Mucosa of descending colon (tissue), 3 donors: ENCODE measurements around the gene DAPK1. TPM values are rescaled to one million over a fixed set of nuclear protein-coding genes. Genes with fewer than 3 reads are reported as not detected.

Source experiments
- ATAC-seq: fragments of 200-7000 bp; cut with Tn5 transposase; one replicate; pipeline ENCODE4 v1.9.1; 2020; ENCODE audit warnings: mild to moderate bottlenecking, moderate library complexity
- DNase-seq, 3 donors: peaks; one replicate each; pipeline ENCODE4 v3.0.0-alpha.2; 2020
- H3K36me3 ChIP-seq: fragments of 200-600 bp; one replicate; pipeline ENCODE4 v1.8.0; 2021; ENCODE audit warnings: low read depth, mild to moderate bottlenecking
- H3K4me1 ChIP-seq: fragments of 200-600 bp; one replicate; pipeline ENCODE4 v1.8.0; 2021; ENCODE audit warnings: low read depth, mild to moderate bottlenecking
- H3K4me3 ChIP-seq: fragments of 200-600 bp; one replicate; pipeline ENCODE4 v1.8.0; 2021; ENCODE audit warnings: mild to moderate bottlenecking
- H3K9me3 ChIP-seq: fragments of 200-600 bp; one replicate; pipeline ENCODE4 v1.8.0; 2021; ENCODE audit warnings: mild to moderate bottlenecking
- intact Hi-C, 2 donors: fragments of 100-400 bp; cut with DNase I in 1 of 2; cut with micrococcal nuclease in 1 of 2; formaldehyde crosslinking; loops; one replicate each; pipeline versions ENCODE4 v1.11.0 to v1.11.1; 2022; cut with DNase I, micrococcal nuclease
- total RNA-seq, 3 donors: library from RNA; stranded (reverse); fragmentation: NEBNext Ultra II Directional in 2 of 3; extraction: Animal tissue kit (Norgen Biotek cat#: 25700) in 2 of 3; gene quantifications; one replicate each; pipeline versions ENCODE4 v1.2.1 to v1.2.4, GENCODE V29; 2021 to 2023
- TF ChIP-seq, protein P1 (sequence below): fragments of 200-600 bp; IDR thresholded peaks from one replicate; pipeline ENCODE4 v1.8.0; 2022; ENCODE audit warnings: antibody characterized with exemption, mild to moderate bottlenecking
- donor health status: DM: no; HTN: no; CAD: no; lungs with moderate emphysema.
- donor health status: DM: no; HTN: no; CAD: no.
- donor health status: DM: no; HTN: yes; CAD: no.

The DAPK1 gene
- total RNA-seq, 3 donors from 2014 or later = 22.2 to 98.7 (median 25.9) TPM

DNA sequence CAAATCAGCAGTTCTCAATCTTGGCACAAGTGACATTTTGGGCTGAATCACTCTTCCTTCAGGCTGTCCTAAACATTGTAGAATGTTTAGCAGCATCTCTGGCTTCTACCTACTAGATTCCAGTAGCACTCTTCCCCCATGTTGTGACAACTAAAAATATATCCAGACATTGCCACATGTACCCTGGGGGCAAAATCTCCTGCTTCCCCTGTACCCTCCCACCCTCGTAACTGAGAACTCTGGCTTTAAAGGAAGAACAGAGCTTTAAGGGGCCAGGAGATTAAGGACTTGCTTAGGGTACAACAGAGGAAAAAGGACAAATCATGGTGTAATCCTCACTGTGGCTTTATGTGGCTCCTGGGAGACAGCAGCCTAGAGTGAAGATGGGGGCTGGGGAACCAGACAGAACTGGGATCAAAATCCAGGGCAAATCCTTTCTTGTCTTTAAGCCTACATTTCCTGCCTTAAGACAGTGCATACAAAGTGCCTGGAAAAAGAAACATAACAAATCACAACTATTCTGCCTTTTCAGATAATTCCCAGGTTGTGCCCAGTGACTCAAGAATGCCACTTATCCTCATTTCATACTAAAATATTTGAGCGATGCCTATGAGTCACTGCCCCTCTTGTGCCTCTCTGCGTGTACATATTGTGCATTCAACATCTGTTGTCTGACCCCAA is 109.3 kb downstream of the DAPK1 start:
- TF ChIP-seq, protein P1, sequence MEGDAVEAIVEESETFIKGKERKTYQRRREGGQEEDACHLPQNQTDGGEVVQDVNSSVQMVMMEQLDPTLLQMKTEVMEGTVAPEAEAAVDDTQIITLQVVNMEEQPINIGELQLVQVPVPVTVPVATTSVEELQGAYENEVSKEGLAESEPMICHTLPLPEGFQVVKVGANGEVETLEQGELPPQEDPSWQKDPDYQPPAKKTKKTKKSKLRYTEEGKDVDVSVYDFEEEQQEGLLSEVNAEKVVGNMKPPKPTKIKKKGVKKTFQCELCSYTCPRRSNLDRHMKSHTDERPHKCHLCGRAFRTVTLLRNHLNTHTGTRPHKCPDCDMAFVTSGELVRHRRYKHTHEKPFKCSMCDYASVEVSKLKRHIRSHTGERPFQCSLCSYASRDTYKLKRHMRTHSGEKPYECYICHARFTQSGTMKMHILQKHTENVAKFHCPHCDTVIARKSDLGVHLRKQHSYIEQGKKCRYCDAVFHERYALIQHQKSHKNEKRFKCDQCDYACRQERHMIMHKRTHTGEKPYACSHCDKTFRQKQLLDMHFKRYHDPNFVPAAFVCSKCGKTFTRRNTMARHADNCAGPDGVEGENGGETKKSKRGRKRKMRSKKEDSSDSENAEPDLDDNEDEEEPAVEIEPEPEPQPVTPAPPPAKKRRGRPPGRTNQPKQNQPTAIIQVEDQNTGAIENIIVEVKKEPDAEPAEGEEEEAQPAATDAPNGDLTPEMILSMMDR = no peak
- H3K4me1 ChIP-seq = no peaks in the 10 kb centered on the region
- ATAC-seq = no peak
- DNase-seq = no peak
- H3K36me3 ChIP-seq = no peaks in the 10 kb centered on the region
- H3K9me3 ChIP-seq = no peaks in the 10 kb centered on the region
- no peak overlapping the region for H3K4me3 ChIP-seq
- intact Hi-C loops = no loop called here

DNA sequence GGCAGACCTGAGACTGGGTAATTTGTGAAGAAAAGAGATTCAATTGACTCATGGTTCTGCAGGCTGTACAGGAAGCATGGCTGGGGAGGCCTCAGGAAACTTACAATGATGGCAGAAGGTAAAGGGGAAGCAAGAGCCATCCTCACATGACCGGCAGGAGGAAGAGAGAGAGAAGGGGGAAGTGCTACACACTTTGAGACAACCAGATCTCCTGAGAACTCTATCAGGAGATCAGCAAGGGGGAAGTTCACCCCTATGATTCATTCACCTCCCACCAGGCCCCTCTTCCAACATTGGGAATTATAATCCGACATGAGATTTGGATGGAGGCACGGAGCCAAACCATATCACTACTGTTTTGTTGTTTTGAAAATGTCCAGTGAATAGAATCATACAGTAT is 110.2 kb downstream of the DAPK1 start:
- Histone ChIP-seq H3K4me1 (no peaks in the 10 kb centered on the region), H3K4me3 (no peak overlapping the region), H3K9me3 (no peaks in the 10 kb centered on the region), H3K36me3 (no peaks in the 10 kb centered on the region)
- intact Hi-C loops = no loop called here
- no peak for DNase-seq
- no peak for ATAC-seq
- TF ChIP-seq, protein P1 = no peak

DNA sequence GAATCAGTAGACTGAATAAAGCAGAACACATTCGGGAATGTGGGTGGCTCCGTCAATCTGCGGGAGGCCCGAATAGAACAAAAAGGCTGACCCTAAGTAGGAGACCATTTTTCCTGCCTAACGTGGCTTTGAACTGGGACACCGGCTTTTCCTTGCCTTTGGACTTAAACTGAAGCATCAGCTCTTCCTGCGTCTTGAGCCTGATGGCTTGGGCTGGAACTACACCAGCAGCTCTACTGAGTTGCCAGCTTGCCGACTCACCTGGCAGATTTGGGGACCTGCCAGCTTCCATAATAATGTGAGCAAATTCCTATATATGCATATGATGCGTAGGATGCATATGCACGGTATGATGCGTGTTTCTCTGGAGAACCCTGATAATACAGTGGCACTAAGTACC is 111.3 kb downstream of the DAPK1 start:
- Histone ChIP-seq H3K9me3 (no peaks in the 10 kb centered on the region), H3K4me1 (no peaks in the 10 kb centered on the region), H3K4me3 (no peak overlapping the region), H3K36me3 (no peaks in the 10 kb centered on the region)
- intact Hi-C loops = no loop called here
- TF ChIP-seq, protein P1 = no peak
- ATAC-seq = no peak
- DNase-seq = no peak

DNA sequence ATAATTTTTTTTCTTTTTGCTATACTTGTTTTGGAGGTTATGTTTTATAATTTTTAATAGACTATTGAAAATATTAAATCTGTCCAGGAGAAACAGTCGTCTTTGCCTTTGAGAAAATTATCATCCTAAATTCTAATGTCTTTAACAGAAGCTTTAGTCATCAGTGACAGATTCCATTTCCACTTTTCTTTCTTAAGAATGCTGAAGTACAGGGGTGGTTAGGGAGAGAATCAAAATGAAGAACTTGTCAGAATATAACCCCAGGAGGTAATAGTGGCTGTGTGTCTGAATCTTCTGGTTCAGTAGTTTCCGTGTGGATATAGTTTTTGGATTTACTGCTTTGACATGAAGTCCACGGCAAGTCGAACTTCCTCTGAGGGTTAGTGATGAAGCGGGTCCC is 111.8 kb downstream of the DAPK1 start:
- no peaks in the 10 kb centered on the region for H3K4me1 ChIP-seq
- TF ChIP-seq, protein P1 = no peak
- no peak for ATAC-seq

DNA sequence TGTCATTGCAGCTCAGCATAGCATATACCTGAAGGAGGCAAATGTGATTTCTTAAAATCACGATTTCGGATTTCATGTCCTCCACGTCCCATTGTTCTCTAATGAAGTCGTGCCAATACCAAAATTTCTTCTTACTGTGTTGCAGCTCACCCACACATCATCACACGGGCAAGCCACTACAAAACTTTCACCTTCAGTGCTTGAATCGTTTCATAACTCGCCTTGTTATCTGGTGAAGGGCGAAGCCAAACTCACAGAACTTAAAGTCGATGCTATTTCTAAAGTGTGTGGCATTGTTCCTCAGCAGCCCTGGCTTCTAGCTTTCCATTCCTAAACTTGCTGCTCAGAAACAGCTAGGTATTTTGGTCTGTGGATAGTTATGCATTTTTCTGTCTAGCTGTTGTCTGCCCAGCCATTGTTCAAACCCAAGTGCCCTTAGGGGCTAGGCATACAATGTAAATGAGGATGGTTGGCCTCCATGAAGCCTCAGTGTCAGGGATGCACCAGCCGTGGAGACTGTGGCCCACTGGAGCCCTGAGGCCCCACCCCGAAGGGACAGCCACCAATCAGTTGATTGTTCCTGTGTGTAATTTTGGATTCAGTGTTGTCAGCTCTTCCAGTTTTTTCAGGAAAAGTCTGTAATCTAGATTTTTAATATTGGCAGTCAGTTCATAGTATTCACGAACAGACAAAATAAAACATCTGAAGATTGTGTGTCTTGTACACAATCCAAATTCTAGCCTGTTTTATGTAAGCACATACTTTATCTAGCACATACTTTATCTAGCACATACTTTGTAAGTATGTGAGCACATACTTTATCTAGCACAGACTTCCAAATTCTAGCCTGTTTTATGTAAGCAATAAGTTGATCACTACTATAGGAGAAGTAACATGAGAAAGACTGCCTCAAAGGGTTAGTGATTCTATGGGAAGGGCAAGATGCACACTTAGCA is 112.8 kb downstream of the DAPK1 start:
- H3K36me3 ChIP-seq = no peaks in the 10 kb centered on the region
- no peak for DNase-seq
- intact Hi-C loops = loop anchor here in 1 of 2 donors (10.0 kb wide), 1 partner anchor 116 kb away; the partner anchor contains the start of gene DAPK1
- H3K4me3 ChIP-seq = no peak overlapping the region
- TF ChIP-seq, protein P1 = no peak
- no peak for ATAC-seq
- H3K9me3 ChIP-seq = no peaks in the 10 kb centered on the region
- no peaks in the 10 kb centered on the region for H3K4me1 ChIP-seq

More for the DNA sequence above, 111.8 kb downstream of the DAPK1 start:
- Histone ChIP-seq H3K9me3 (no peaks in the 10 kb centered on the region), H3K36me3 (no peaks in the 10 kb centered on the region), H3K4me3 (no peak overlapping the region)
- intact Hi-C loops = no loop called here
- DNase-seq = no peak
